H1 (cell line): ENCODE measurements around the gene PRSS12. TPM values are rescaled to one million over a fixed set of nuclear protein-coding genes. Genes with fewer than 3 reads are reported as not detected.
A peak's percentile ranks its signal among the peaks of the same experiment; 100 is the strongest.

Experiments
- CTCF ChIA-PET: fragments of 300-600 bp; sonication (Branson Sonifier 250); formaldehyde crosslinking; loops from one replicate; lab custom pipeline; 2021; ENCODE audit not compliant: partially characterized antibody; lab: Charles Lee
- POLR2A ChIA-PET: fragments of 300-600 bp; sonication (Branson Sonifier 250); formaldehyde crosslinking; loops from one replicate; lab custom pipeline; 2021; ENCODE audit warnings: inconsistent platforms; ENCODE audit not compliant: partially characterized antibody; lab: Charles Lee
- DNase-seq, 2 experiments: peaks; one replicate each; pipeline versions ENCODE4 v3.0.0 to v3.0.0-alpha.2; 2010 to 2022; ENCODE audit warnings: low spot score in 2 of 2, low read depth in 1 of 2, mixed read lengths in 1 of 2
- FAIRE-seq: peaks from 2 replicates; lab custom pipeline; 2011; peaks lifted over from hg19 to GRCh38; lab: Jason Lieb, UNC
- H2AFZ ChIP-seq: 2 replicates; pipeline ENCODE4 v1.8.1; 2012; ENCODE audit warnings: low read length, inconsistent platforms
- H2AK5ac ChIP-seq: 2 replicates; pipeline ENCODE4 v1.6.1; 2013; ENCODE audit warnings: low read depth, low read length
- H2BK120ac ChIP-seq: replicated peaks from 2 replicates; pipeline ENCODE3; 2013; ENCODE audit warnings: low read depth, low read length, inconsistent platforms
- H2BK12ac ChIP-seq: 2 replicates; pipeline ENCODE4 v1.6.1; 2013; ENCODE audit warnings: low read depth, low read length
- H2BK15ac ChIP-seq: 2 replicates; pipeline ENCODE4 v1.6.1; 2013; ENCODE audit warnings: low read length
- H2BK20ac ChIP-seq: 2 replicates; pipeline ENCODE4 v1.6.1; 2013; ENCODE audit warnings: low read length
- H2BK5ac ChIP-seq: 2 replicates; pipeline ENCODE4 v1.6.1; 2013; ENCODE audit warnings: low read depth, low read length
- H3K14ac ChIP-seq: 2 replicates; pipeline ENCODE4 v1.6.1; 2013; ENCODE audit warnings: inconsistent platforms; ENCODE audit not compliant: insufficient read length
- H3K18ac ChIP-seq: 2 replicates; pipeline ENCODE4 v1.6.1; 2013; ENCODE audit warnings: low read length; ENCODE audit errors: extremely low read depth
- H3K23ac ChIP-seq: 2 replicates; pipeline ENCODE4 v1.6.1; 2013; ENCODE audit warnings: inconsistent platforms; ENCODE audit not compliant: insufficient read length
- H3K23me2 ChIP-seq: 2 replicates; pipeline ENCODE4 v1.6.1; 2013; ENCODE audit warnings: low read depth, low read length
- H3K27ac ChIP-seq: 2 replicates; pipeline ENCODE4 v1.6.1; 2011; ENCODE audit warnings: low read depth, low read length, inconsistent platforms
- H3K27me3 ChIP-seq, 4 experiments: replicated peaks in 1 of 4; 1 replicate in 1 of 4; 2 replicates in 3 of 4; pipeline versions ENCODE4 v1.6.1 to v1.8.1; 2011 to 2013; ENCODE audit warnings: low read length in 3 of 4, mild to moderate bottlenecking in 3 of 4, inconsistent platforms in 2 of 4, mixed read lengths in 2 of 4, moderate library complexity in 1 of 4; ENCODE audit not compliant: control insufficient read depth in 3 of 4, insufficient read depth in 3 of 4; ENCODE audit errors: extremely low read depth in 1 of 4
- H3K36me3 ChIP-seq, 4 experiments: 2 replicates each; pipeline versions ENCODE4 v1.6.1 to v1.8.1; 2011 to 2013; ENCODE audit warnings: mild to moderate bottlenecking in 4 of 4, low read length in 3 of 4, moderate library complexity in 2 of 4, control low read depth in 1 of 4, inconsistent platforms in 1 of 4; ENCODE audit not compliant: insufficient read depth in 4 of 4, control insufficient read depth in 2 of 4
- H3K4ac ChIP-seq: replicated peaks from 2 replicates; pipeline ENCODE3; 2013; ENCODE audit warnings: low read length, low read depth, mixed read lengths, inconsistent platforms; ENCODE audit not compliant: insufficient read length
- H3K4me1 ChIP-seq, 4 experiments: replicated peaks in 1 of 4; 1 replicate in 1 of 4; 2 replicates in 3 of 4; pipeline versions ENCODE4 v1.6.1 to v1.8.1; 2011 to 2013; ENCODE audit warnings: low read length in 3 of 4, inconsistent platforms in 2 of 4, mixed read lengths in 1 of 4; ENCODE audit not compliant: insufficient read depth in 4 of 4, control insufficient read depth in 3 of 4
- H3K4me2 ChIP-seq, 2 experiments: 2 replicates each; pipeline versions ENCODE4 v1.6.1 to v1.8.1; 2011 to 2013; ENCODE audit warnings: low read depth in 2 of 2, low read length in 2 of 2, control low read depth in 1 of 2, inconsistent platforms in 1 of 2, mild to moderate bottlenecking in 1 of 2; ENCODE audit not compliant: insufficient read depth in 1 of 2
- H3K4me3 ChIP-seq, 4 experiments: fragments of 200-600, 300-600 bp in 1 of 4; sonication (generic), shearing (Covaris generic), sonication (Bioruptor Twin) in 1 of 4; 2 replicates each; pipeline versions ENCODE4 v1.5.1 to v1.8.1; 2011 to 2016; ENCODE audit warnings: low read length in 4 of 4, low read depth in 3 of 4, control low read depth in 2 of 4, inconsistent platforms in 2 of 4, mild to moderate bottlenecking in 2 of 4, mixed read lengths in 1 of 4, moderate library complexity in 1 of 4; ENCODE audit not compliant: insufficient read depth in 2 of 4; ENCODE audit errors: extremely low read depth in 1 of 4
- H3K56ac ChIP-seq: replicated peaks from 2 replicates; pipeline ENCODE3; 2013; ENCODE audit warnings: low read depth, mild to moderate bottlenecking, mixed read lengths, low read length, inconsistent platforms; ENCODE audit not compliant: insufficient read length
- H3K79me1 ChIP-seq: 2 replicates; pipeline ENCODE4 v1.6.1; 2013; ENCODE audit warnings: low read depth, low read length, control low read depth
- H3K79me2 ChIP-seq, 2 experiments: 2 replicates each; pipeline versions ENCODE4 v1.6.1 to v1.8.1; 2012 to 2013; ENCODE audit warnings: low read length in 2 of 2, mild to moderate bottlenecking in 2 of 2, inconsistent platforms in 1 of 2; ENCODE audit not compliant: insufficient read depth in 2 of 2, control insufficient read depth in 1 of 2
- H3K9ac ChIP-seq, 4 experiments: replicated peaks in 1 of 4; 1 replicate in 1 of 4; 2 replicates in 3 of 4; pipeline versions ENCODE4 v1.6.1 to v1.8.1; 2011 to 2013; ENCODE audit warnings: low read depth in 3 of 4, low read length in 3 of 4, control low read depth in 2 of 4, mild to moderate bottlenecking in 2 of 4, moderate library complexity in 2 of 4, inconsistent platforms in 1 of 4; ENCODE audit errors: extremely low read depth in 1 of 4
- H3K9me3 ChIP-seq, 2 experiments: 2 replicates each; pipeline versions ENCODE4 v1.6.1 to v1.8.1; 2012 to 2013; ENCODE audit warnings: mild to moderate bottlenecking in 2 of 2, moderate library complexity in 2 of 2, control low read depth in 1 of 2, inconsistent platforms in 1 of 2, low read depth in 1 of 2, low read length in 1 of 2, mixed read lengths in 1 of 2; ENCODE audit not compliant: insufficient read depth in 2 of 2
- H4K20me1 ChIP-seq, 2 experiments: replicated peaks in 1 of 2; 2 replicates each; pipeline versions ENCODE3 to v1.8.1; 2011 to 2013; ENCODE audit warnings: inconsistent platforms in 2 of 2, low read length in 2 of 2, mild to moderate bottlenecking in 1 of 2; ENCODE audit not compliant: insufficient read depth in 2 of 2, control insufficient read depth in 1 of 2
- H4K5ac ChIP-seq: 2 replicates; pipeline ENCODE4 v1.6.1; 2013; ENCODE audit warnings: low read length, low read depth, mixed read lengths, inconsistent platforms; ENCODE audit not compliant: insufficient read length
- H4K8ac ChIP-seq: 2 replicates; pipeline ENCODE4 v1.8.0; 2013; ENCODE audit warnings: mild to moderate bottlenecking, moderate library complexity, low read length, inconsistent platforms; ENCODE audit not compliant: insufficient read depth; ENCODE audit errors: extremely low read depth
- H4K91ac ChIP-seq: replicated peaks from 2 replicates; pipeline ENCODE3; 2013; ENCODE audit warnings: low read length, mixed read lengths, inconsistent platforms; ENCODE audit not compliant: insufficient read length
- CREB1 ChIP-seq: IDR thresholded peaks from 2 replicates; pipeline ENCODE4 v1.6.1; 2012; ENCODE audit warnings: inconsistent platforms
- HDAC2 ChIP-seq, 2 experiments: fragments of 300-600 bp in 1 of 2; sonication (generic) in 1 of 2; IDR thresholded peaks; 2 replicates each; pipeline ENCODE4 v1.6.1; 2011 to 2012; ENCODE audit warnings: low read depth in 2 of 2, low read length in 2 of 2, mild to moderate bottlenecking in 2 of 2, moderate library complexity in 2 of 2, borderline replicate concordance in 1 of 2, inconsistent platforms in 1 of 2
- HDAC6 ChIP-seq: IDR thresholded peaks from one replicate; pipeline ENCODE4 v1.7.1; 2012; ENCODE audit warnings: low read depth, mild to moderate bottlenecking, inconsistent platforms, low read length, moderate library complexity
- JUN ChIP-seq: IDR thresholded peaks from 2 replicates; pipeline ENCODE4 v1.6.1; 2011; ENCODE audit warnings: low read depth, mild to moderate bottlenecking, improper control_type of control experiment, low read length
- KDM1A ChIP-seq: fragments of 200-600, 300-600 bp; sonication (generic); IDR thresholded peaks from 2 replicates; pipeline ENCODE4 v1.7.1; 2016; ENCODE audit warnings: mild to moderate bottlenecking, low read length, borderline replicate concordance
- KDM5A ChIP-seq: fragments of 200-600 bp; IDR thresholded peaks from 2 replicates; pipeline ENCODE4 v1.7.1; 2012; ENCODE audit warnings: mild to moderate bottlenecking, low read length, inconsistent platforms, mixed read lengths
- MAFK ChIP-seq: IDR thresholded peaks from 2 replicates; pipeline ENCODE4 v1.6.1; 2012; ENCODE audit warnings: low read depth, mild to moderate bottlenecking, improper control_type of control experiment, low read length
- RBBP5 ChIP-seq: IDR thresholded peaks from 2 replicates; pipeline ENCODE4 v1.7.1; 2012; ENCODE audit warnings: low read depth, mild to moderate bottlenecking, inconsistent platforms, low read length, moderate library complexity, borderline replicate concordance
- SAP30 ChIP-seq: fragments of 300-600 bp; sonication (generic); IDR thresholded peaks from 2 replicates; pipeline ENCODE4 v1.7.1; 2012; ENCODE audit warnings: low read length, moderate library complexity, mild to moderate bottlenecking, inconsistent platforms; ENCODE audit not compliant: insufficient read depth, insufficient replicate concordance
- SIRT6 ChIP-seq: IDR thresholded peaks from one replicate; pipeline ENCODE4 v1.7.1; 2012; ENCODE audit warnings: low read length, inconsistent platforms
- SIX5 ChIP-seq: IDR thresholded peaks from 2 replicates; pipeline ENCODE4 v1.6.1; 2011; ENCODE audit warnings: mild to moderate bottlenecking, low read depth, low read length
- SRF ChIP-seq: IDR thresholded peaks from 2 replicates; pipeline ENCODE4 v1.6.1; 2011; ENCODE audit warnings: mild to moderate bottlenecking, low read depth, low read length, moderate library complexity
- TEAD4 ChIP-seq: IDR thresholded peaks from 2 replicates; pipeline ENCODE4 v1.6.1; 2012; ENCODE audit warnings: low read depth, low read length, inconsistent platforms, mixed read lengths
- WGBS, 2 experiments: shearing (Covaris generic) in 1 of 2; methylation state at CpG; one replicate each; pipeline versions ENCODE4 v1.1.6 to v1.1.7; 2013 to 2015; ENCODE audit warnings: low lambda C conversion rate in 2 of 2, mixed read lengths in 2 of 2, inconsistent platforms in 1 of 2, low coverage in 1 of 2, missing lambda C conversion rate in 1 of 2; ENCODE audit not compliant: insufficient replicate concordance in 2 of 2, insufficient coverage in 1 of 2, insufficient read length in 1 of 2; ENCODE audit errors: extremely low coverage in 1 of 2, missing lambda C conversion rate in 1 of 2; 5-methylcytosine and 5-hydroxymethylcytosine counted together
- polyA plus RNA-seq, 7 experiments: library from polyadenylated mRNA; depleted of rRNA in 3 of 7; stranded (reverse) in 5 of 7; unstranded in 2 of 7; fragments of >200 nt in 5 of 7; fragments of 200-250 nt in 2 of 7; gene quantifications; 1 replicate in 5 of 7; 2 replicates in 1 of 7; 4 replicates in 1 of 7; pipeline versions ENCODE4 v1.2.1 to v1.2.3, GENCODE V29; 2011 to 2013; ENCODE audit warnings: missing spikeins in 2 of 7, mixed read lengths in 2 of 7
- total RNA-seq: library from RNA; stranded (reverse); fragmentation: NEBNext Ultra II Directional; extraction: Animal tissue kit (Norgen Biotek cat#: 25700); gene quantifications from 2 replicates; pipeline ENCODE4 v1.2.1, GENCODE V29; 2021
- TF ChIP-seq, protein P1 (sequence below): IDR thresholded peaks from 2 replicates; pipeline ENCODE4 v1.6.1; 2011; ENCODE audit warnings: low read length, improper control_type of control experiment

The PRSS12 gene
- total and polyA plus RNA-seq, 2 of the 8 experiments (the other 6 are each of a cell fraction or from before 2014, with no cell fraction given) = 2.6 to 9.3 TPM

DNA sequence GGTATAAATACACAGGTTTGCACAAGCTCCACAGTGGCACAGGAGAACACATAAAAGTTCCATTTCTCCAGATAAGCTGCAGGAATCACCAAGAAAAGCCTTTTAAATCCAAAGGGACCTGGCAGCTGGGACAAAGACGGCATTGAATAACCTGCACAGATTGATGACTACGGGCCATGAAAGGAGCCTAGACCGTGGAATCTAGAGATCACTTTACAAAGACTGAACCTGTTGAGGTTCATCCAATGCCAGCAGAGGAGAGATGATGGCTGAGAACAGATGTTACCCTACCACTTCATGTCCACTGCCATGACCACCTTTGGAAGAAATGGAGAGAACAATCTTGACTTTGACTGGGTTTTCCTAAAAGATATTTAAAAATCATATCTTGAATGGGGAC, 88.7 kb downstream of the PRSS12 start:
- no peak overlapping the region for H2BK20ac ChIP-seq
- no peak overlapping the region for H3K56ac ChIP-seq
- H3K23me2 ChIP-seq = peaks cover 3% of the 10 kb centered on the region; the same call in 1 of the 2 replicates
- H4K91ac ChIP-seq = no peak overlapping the region
- WGBS, 2 experiments = 92% methylated on average over 3 of the region's 3 CpGs; no CpG with 5 or more reads in 1 of the 2 experiments
- H3K9ac ChIP-seq = no peak overlapping the region
- no peak overlapping the region for H3K4me3 ChIP-seq
- H3K4me1 ChIP-seq = no peaks in the 10 kb centered on the region
- H3K27ac ChIP-seq = no peak overlapping the region
- H3K79me2 ChIP-seq = no peaks in the 10 kb centered on the region
- no peak overlapping the region for H3K4ac ChIP-seq
- no peaks in the 10 kb centered on the region for H4K20me1 ChIP-seq
- no peaks in the 10 kb centered on the region; a peak in 1 of 4 replicates for H3K9me3 ChIP-seq
- no peak overlapping the region for H2BK12ac ChIP-seq
- no peaks in the 10 kb centered on the region for H3K36me3 ChIP-seq
- no peak overlapping the region for H4K5ac ChIP-seq
- no peaks in the 10 kb centered on the region for H3K79me1 ChIP-seq
- H2BK120ac ChIP-seq = no peak overlapping the region
- 0 out of 2 replicates have a peak overlapping the region, but pooled peaks have one; percentile 29 for H2AFZ ChIP-seq
- DNase-seq = no peak
- H3K23ac ChIP-seq = no peak overlapping the region
- no peak overlapping the region for H2BK5ac ChIP-seq
- no peak overlapping the region for H3K18ac ChIP-seq
- H3K27me3 ChIP-seq = no peaks in the 10 kb centered on the region
- H3K14ac ChIP-seq = no peak overlapping the region
- ChIA-PET CTCF (interaction anchor here (0.7 to 1.2 kb wide), 2 partner anchors 23 to 122 kb away, joined by 3 read pairs; no protein-coding TSS in a partner anchor), POLR2A (interaction anchor here (0.5 kb wide), 1 partner anchor 1807 kb away, joined by 3 read pairs; no protein-coding TSS in a partner anchor)
- FAIRE-seq = no peak
- no peak overlapping the region for H4K8ac ChIP-seq
- H2AK5ac ChIP-seq = no peak overlapping the region
- H2BK15ac ChIP-seq = no peak overlapping the region
- H3K4me2 ChIP-seq = no peak overlapping the region
- no peak for TF ChIP-seq RBBP5
- no peak for TF ChIP-seq CREB1
- TF ChIP-seq KDM1A = no peak
- TF ChIP-seq SIRT6 = no peak
- no peak for TF ChIP-seq SRF
- TF ChIP-seq, protein P1, sequence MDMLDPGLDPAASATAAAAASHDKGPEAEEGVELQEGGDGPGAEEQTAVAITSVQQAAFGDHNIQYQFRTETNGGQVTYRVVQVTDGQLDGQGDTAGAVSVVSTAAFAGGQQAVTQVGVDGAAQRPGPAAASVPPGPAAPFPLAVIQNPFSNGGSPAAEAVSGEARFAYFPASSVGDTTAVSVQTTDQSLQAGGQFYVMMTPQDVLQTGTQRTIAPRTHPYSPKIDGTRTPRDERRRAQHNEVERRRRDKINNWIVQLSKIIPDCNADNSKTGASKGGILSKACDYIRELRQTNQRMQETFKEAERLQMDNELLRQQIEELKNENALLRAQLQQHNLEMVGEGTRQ = no peak
- TF ChIP-seq SAP30 = no peak
- no peak for TF ChIP-seq MAFK
- TF ChIP-seq TEAD4 = no peak
- no peak for TF ChIP-seq JUN
- no peak for TF ChIP-seq KDM5A
- no peak for TF ChIP-seq HDAC6
- TF ChIP-seq HDAC2 (IDR thresholded peaks at IDR 0.05; ENCODE audit: borderline replicate concordance in 1 of 2, low read depth in 2 of 2, low read length in 2 of 2) = no peak
- TF ChIP-seq SIX5 = no peak
